DOHH2 (cell line): ENCODE data around the gene NAGS.

Experiments
- CTCF ChIP-seq: fragments of 200-600 bp; sonication (generic); IDR thresholded peaks from one replicate; pipeline ENCODE4 v1.5.1; 2014; ENCODE audit warnings: antibody characterized with exemption, mild to moderate bottlenecking, low read depth, low read length; ENCODE audit not compliant: poor library complexity, severe bottlenecking
- EZH2phosphoT487 ChIP-seq: fragments of 200-600 bp; sonication (generic); IDR thresholded peaks from 2 replicates; pipeline ENCODE4 v1.6.1; 2017; ENCODE audit warnings: borderline replicate concordance, mild to moderate bottlenecking, antibody characterized with exemption, low read length, moderate library complexity, mixed read lengths

- no peak for TF ChIP-seq CTCF
- TF ChIP-seq EZH2phosphoT487 = no peak
Observed at GRCh38 chr17:43995150-43995471, 9.3 kb upstream of the NAGS start.
